ENCODE results near the gene KLK2. TPM values are rescaled to one million over a fixed set of nuclear protein-coding genes. Genes with fewer than 3 reads are reported as not detected.
"Not testable (repeated sequence)": the region's sequence is repeated elsewhere in the genome, so short reads cannot be mapped to it uniquely, and the experiment has no call there.

The KLK2 gene
- total and polyA plus RNA-seq, 4 donors: not detected

GRCh38 chr19:50893047-50893736 is 20.0 kb downstream of the KLK2 start:
- no peak for ATAC-seq (ENCODE audit: insufficient read depth, low FRiP score)
- Histone ChIP-seq H3K27me3 (ENCODE audit: control insufficient read depth in 3 of 3, insufficient read depth in 3 of 3, low read length in 2 of 3) (peaks cover 0 to 4% (median 0%) of the 10 kb centered on the region in 3 donors), H3K36me3 (ENCODE audit: control insufficient read depth in 4 of 4, insufficient read depth in 4 of 4, low read length in 4 of 4) (no peaks in the 10 kb centered on the region), H3K9me3 (ENCODE audit: control insufficient read depth in 4 of 4, insufficient read depth in 3 of 4, low read length in 3 of 4) (peaks cover 0 to 3% (median 0%) of the 10 kb centered on the region in 4 donors), H3K27ac (ENCODE audit: low read depth in 1 of 2, low read length in 1 of 2) (no peak overlapping the region), H3K4me1 (ENCODE audit: control insufficient read depth in 5 of 5, insufficient read depth in 5 of 5, low read length in 5 of 5) (no peaks in the 10 kb centered on the region), H3K4me3 (no peak overlapping the region), H3K9ac (ENCODE audit: insufficient read depth in 1 of 2, low read length in 2 of 2) (no peak overlapping the region)
- no peak for DNase-seq
- no peak for TF ChIP-seq CTCF (IDR thresholded peaks at IDR 0.05; ENCODE audit: control extremely low read depth, extremely low read depth)
- 87 to 91% methylated on average over 18 of the region's 18 CpGs for WGBS, 2 donors

- Histone ChIP-seq H3K4me3 (no peak overlapping the region), H3K27me3 (ENCODE audit: control insufficient read depth in 3 of 3, insufficient read depth in 3 of 3, low read length in 2 of 3) (peaks cover 0 to 4% (median 2%) of the 10 kb centered on the region in 3 donors), H3K9ac (ENCODE audit: insufficient read depth in 1 of 2, low read length in 2 of 2) (no peak overlapping the region), H3K36me3 (ENCODE audit: control insufficient read depth in 4 of 4, insufficient read depth in 4 of 4, low read length in 4 of 4) (no peaks in the 10 kb centered on the region), H3K4me1 (ENCODE audit: control insufficient read depth in 5 of 5, insufficient read depth in 5 of 5, low read length in 5 of 5) (no peaks in the 10 kb centered on the region), H3K27ac (ENCODE audit: low read depth in 1 of 2, low read length in 1 of 2) (no peak overlapping the region), H3K9me3 (ENCODE audit: control insufficient read depth in 4 of 4, insufficient read depth in 3 of 4, low read length in 3 of 4) (peaks cover 0 to 2% (median 0%) of the 10 kb centered on the region in 4 donors)
- WGBS, 2 donors: 59 to 75% methylated on average over 10 of the region's 10 CpGs
- DNase-seq (no peak), ATAC-seq (ENCODE audit: insufficient read depth, low FRiP score) (no peak)
- no peak for TF ChIP-seq CTCF (IDR thresholded peaks at IDR 0.05; ENCODE audit: control extremely low read depth, extremely low read depth)
Observed at GRCh38 chr19:50894478-50895356, 21.5 kb downstream of the KLK2 start.

DNA sequence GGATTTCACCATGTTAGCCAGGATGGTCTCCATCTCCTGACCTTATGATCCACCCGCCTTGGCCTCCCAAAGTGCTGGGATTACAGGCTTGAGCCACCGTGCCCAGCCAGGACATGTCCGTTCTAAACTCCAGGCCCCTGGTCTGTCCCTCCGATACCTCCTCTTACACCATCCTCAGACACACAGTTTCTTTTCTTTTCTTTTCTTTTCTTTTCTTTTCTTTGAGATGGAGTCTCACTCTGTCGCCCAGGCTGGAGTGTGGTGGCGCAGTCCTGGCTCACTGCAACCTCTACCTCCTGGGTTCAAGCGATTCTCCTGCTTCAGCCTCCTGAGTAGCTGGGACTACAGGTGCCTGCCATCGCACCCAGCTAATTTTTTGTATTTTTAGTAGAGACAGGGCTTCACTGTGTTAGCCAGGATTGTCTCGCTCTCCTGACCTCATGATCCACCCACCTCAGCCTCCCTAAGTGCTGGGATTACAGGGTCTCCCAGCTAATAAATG is 22.9 kb downstream of the KLK2 start:
- H3K27me3 ChIP-seq (ENCODE audit: control insufficient read depth in 3 of 3, insufficient read depth in 3 of 3, low read length in 2 of 3); DNase-seq; H3K4me1 ChIP-seq (ENCODE audit: control insufficient read depth in 5 of 5, insufficient read depth in 5 of 5, low read length in 5 of 5); ATAC-seq (ENCODE audit: insufficient read depth, low FRiP score); H3K27ac ChIP-seq (ENCODE audit: low read depth in 1 of 2, low read length in 1 of 2); H3K9ac ChIP-seq (ENCODE audit: insufficient read depth in 1 of 2, low read length in 2 of 2); H3K9me3 ChIP-seq (ENCODE audit: control insufficient read depth in 4 of 4, insufficient read depth in 3 of 4, low read length in 3 of 4); H3K4me3 ChIP-seq; H3K36me3 ChIP-seq (ENCODE audit: control insufficient read depth in 4 of 4, insufficient read depth in 4 of 4, low read length in 4 of 4): not testable (repeated sequence)
- WGBS, 2 donors: 84 to 88% methylated on average over 9 of the region's 9 CpGs

- peaks cover 0 to 2% (median 0%) of the 10 kb centered on the region in 3 donors for H3K27me3 ChIP-seq (ENCODE audit: control insufficient read depth in 3 of 3, insufficient read depth in 3 of 3, low read length in 2 of 3)
- H3K4me1 ChIP-seq (ENCODE audit: control insufficient read depth in 5 of 5, insufficient read depth in 5 of 5, low read length in 5 of 5): no peaks in the 10 kb centered on the region
- ATAC-seq (ENCODE audit: insufficient read depth, low FRiP score) (no peak), DNase-seq (no peak)
- H3K9me3 ChIP-seq (ENCODE audit: control insufficient read depth in 4 of 4, insufficient read depth in 3 of 4, low read length in 3 of 4): no peaks in the 10 kb centered on the region
- H3K36me3 ChIP-seq (ENCODE audit: control insufficient read depth in 4 of 4, insufficient read depth in 4 of 4, low read length in 4 of 4): no peaks in the 10 kb centered on the region
- WGBS, 2 donors: 69 to 78% methylated on average over 6 of the region's 6 CpGs
- no peak for TF ChIP-seq CTCF (IDR thresholded peaks at IDR 0.05; ENCODE audit: control extremely low read depth, extremely low read depth)
- no peak overlapping the region for H3K4me3 ChIP-seq
- no peak overlapping the region for H3K27ac ChIP-seq (ENCODE audit: low read depth in 1 of 2, low read length in 1 of 2)
- H3K9ac ChIP-seq (ENCODE audit: insufficient read depth in 1 of 2, low read length in 2 of 2): no peak overlapping the region
Observed at GRCh38 chr19:50896591-50897190, 23.5 kb downstream of the KLK2 start.
